K562 (cell line): ENCODE results near the gene IPPK. TPM values are rescaled to one million over a fixed set of nuclear protein-coding genes. Genes with fewer than 3 reads are reported as not detected.
A peak's percentile ranks its signal among the peaks of the same experiment; 100 is the strongest.

Experiments
- ETS2 ChIP-seq: IDR thresholded peaks from 2 replicates; pipeline ENCODE4 v1.6.1; 2016; ENCODE audit warnings: borderline replicate concordance, missing genetic modification characterization, mild to moderate bottlenecking, moderate library complexity, missing compliant biosample characterization; ENCODE audit not compliant: poor library complexity, severe bottlenecking
- FIP1L1 ChIP-seq: fragments of 200-400 bp; formaldehyde crosslinking; IDR thresholded peaks from 2 replicates; pipeline ENCODE4 v1.6.1; 2018; ENCODE audit warnings: mild to moderate bottlenecking, low read depth, low read length; ENCODE audit not compliant: poor library complexity, severe bottlenecking
- IFI16 ChIP-seq: fragments of 250-450 bp; sonication (Bioruptor Pico); IDR thresholded peaks from 2 replicates; pipeline ENCODE4 v2.1.2; 2022; ENCODE audit warnings: mild to moderate bottlenecking, inconsistent platforms
- MXI1 ChIP-seq: IDR thresholded peaks from 2 replicates; pipeline ENCODE4 v1.6.1; 2011; ENCODE audit warnings: low read depth, mild to moderate bottlenecking, improper control_type of control experiment, low read length
- NBN ChIP-seq: fragments of 450-650 bp; IDR thresholded peaks from 2 replicates; pipeline ENCODE4 v1.6.1; 2016; ENCODE audit warnings: low read depth, mild to moderate bottlenecking
- NCOA2 ChIP-seq, 2 experiments: fragments of 450-650 bp; IDR thresholded peaks; 2 replicates each; pipeline ENCODE4 v1.6.1; 2018; ENCODE audit warnings: mild to moderate bottlenecking in 2 of 2, moderate library complexity in 1 of 2; ENCODE audit not compliant: partially characterized antibody in 2 of 2
- NCOA6 ChIP-seq: fragments of 450-650 bp; IDR thresholded peaks from 2 replicates; pipeline ENCODE4 v1.6.1; 2017; ENCODE audit warnings: mild to moderate bottlenecking
- NELFE ChIP-seq: IDR thresholded peaks from 2 replicates; pipeline ENCODE4 v1.6.1; 2011; ENCODE audit warnings: mild to moderate bottlenecking; ENCODE audit not compliant: insufficient read depth, insufficient read length
- NFE2 ChIP-seq: IDR thresholded peaks from 2 replicates; pipeline ENCODE4 v1.6.1; 2014; ENCODE audit warnings: antibody characterized with exemption, low read depth
- NR2F6 ChIP-seq: fragments of 450-650 bp; formaldehyde crosslinking; IDR thresholded peaks from 2 replicates; pipeline ENCODE4 v1.4.0; 2020; ENCODE audit warnings: mild to moderate bottlenecking
- POLR2H ChIP-seq: IDR thresholded peaks from 2 replicates; pipeline ENCODE4 v1.6.1; 2016; ENCODE audit warnings: missing genetic modification characterization, low read depth, mild to moderate bottlenecking, control low read depth, missing compliant biosample characterization, moderate library complexity
- POLR3G ChIP-seq: IDR thresholded peaks from 2 replicates; pipeline ENCODE4 v1.6.1; 2011; ENCODE audit not compliant: insufficient read length, insufficient replicate concordance; ENCODE audit errors: extremely low read depth
- PTRF ChIP-seq: fragments of 450-650 bp; IDR thresholded peaks from 2 replicates; pipeline ENCODE4 v1.6.1; 2016; ENCODE audit warnings: mild to moderate bottlenecking, missing genetic modification characterization, missing compliant biosample characterization
- RAD21 ChIP-seq, 2 experiments: fragments of 250-450 bp in 1 of 2; fragments of 450-650 bp in 1 of 2; sonication (Bioruptor Pico) in 1 of 2; formaldehyde crosslinking in 1 of 2; IDR thresholded peaks in 1 of 2; conservative IDR thresholded peaks in 1 of 2; 2 replicates each; pipeline versions ENCODE4 v1.4.0 to v1.8.0; 2020 to 2022; ENCODE audit warnings: mild to moderate bottlenecking in 2 of 2, moderate library complexity in 1 of 2
- RBM15 ChIP-seq: fragments of 200-400 bp; formaldehyde crosslinking; IDR thresholded peaks from 2 replicates; pipeline ENCODE4 v1.6.1; 2018; ENCODE audit warnings: mild to moderate bottlenecking, low read length, moderate library complexity; ENCODE audit not compliant: insufficient read depth
- RNF2 ChIP-seq: sonication (generic); IDR thresholded peaks from 2 replicates; pipeline ENCODE4 v1.6.1; 2016
- SAFB ChIP-seq: fragments of 200-400 bp; formaldehyde crosslinking; IDR thresholded peaks from 2 replicates; pipeline ENCODE4 v1.6.1; 2017; ENCODE audit warnings: low read depth, low read length, borderline replicate concordance
- SMARCE1 ChIP-seq: fragments of 450-650 bp; IDR thresholded peaks from 2 replicates; pipeline ENCODE4 v1.7.1; 2016; ENCODE audit warnings: mild to moderate bottlenecking
- ZNF134 ChIP-seq: fragments of 250-450 bp; sonication (Bioruptor Pico); conservative IDR thresholded peaks from 2 replicates; pipeline ENCODE4 v1.4.0; 2020
- ZNF316 ChIP-seq: fragments of 450-650 bp; IDR thresholded peaks from 2 replicates; pipeline ENCODE4 v1.6.1; 2016
- ZNF764 ChIP-seq: fragments of 250-450 bp; sonication (Bioruptor Pico); IDR thresholded peaks from 2 replicates; pipeline ENCODE4 v1.4.0; 2020; ENCODE audit warnings: low read depth, mild to moderate bottlenecking, moderate library complexity
- ZNF77 ChIP-seq: fragments of 250-450 bp; sonication (Bioruptor Pico); IDR thresholded peaks from 2 replicates; pipeline ENCODE4 v1.5.0; 2020
- polyA plus RNA-seq, 8 experiments: library from polyadenylated mRNA; depleted of rRNA in 4 of 8; stranded (reverse) in 5 of 8; unstranded in 3 of 8; fragments of >200 nt; fragmentation: Nextera tagmentation in 2 of 8; fragmentation: Illumina TruSeq in 1 of 8; extraction: Ambion mirVana in 2 of 8; extraction: Trizol in 1 of 8; gene quantifications; 2 replicates each; pipeline versions ENCODE4 v1.2.1 to v1.2.3, GENCODE V29; 2011 to 2014; ENCODE audit warnings: inconsistent platforms in 1 of 8, missing spikeins in 1 of 8
- total RNA-seq, 7 experiments: library from RNA; depleted of rRNA in 6 of 7; stranded (reverse); fragments of >200 nt in 6 of 7; fragmentation: Illumina TruSeq in 2 of 7; extraction: Trizol in 2 of 7; gene quantifications; 2 replicates each; pipeline versions ENCODE4 v1.2.1 to v1.2.3, GENCODE V29; 2011 to 2021; ENCODE audit warnings: low replicate concordance in 1 of 7
- TF ChIP-seq, protein P1 (sequence below): fragments of 250-450 bp; sonication (Bioruptor Pico); IDR thresholded peaks from 2 replicates; pipeline ENCODE4 v1.5.0; 2022; ENCODE audit warnings: mild to moderate bottlenecking
- TF ChIP-seq, protein P2 (sequence below): fragments of 250-450 bp; sonication (Bioruptor Pico); IDR thresholded peaks from 2 replicates; pipeline ENCODE4 v1.8.0; 2021; ENCODE audit warnings: borderline replicate concordance, mild to moderate bottlenecking, moderate library complexity; ENCODE audit not compliant: poor library complexity, severe bottlenecking

Gene IPPK
- total and polyA plus RNA-seq, 9 of the 15 experiments (the other 6 are each of a cell fraction or from before 2014, with no cell fraction given), result 3.1 to 22.2 (median 11.2) TPM

DNA sequence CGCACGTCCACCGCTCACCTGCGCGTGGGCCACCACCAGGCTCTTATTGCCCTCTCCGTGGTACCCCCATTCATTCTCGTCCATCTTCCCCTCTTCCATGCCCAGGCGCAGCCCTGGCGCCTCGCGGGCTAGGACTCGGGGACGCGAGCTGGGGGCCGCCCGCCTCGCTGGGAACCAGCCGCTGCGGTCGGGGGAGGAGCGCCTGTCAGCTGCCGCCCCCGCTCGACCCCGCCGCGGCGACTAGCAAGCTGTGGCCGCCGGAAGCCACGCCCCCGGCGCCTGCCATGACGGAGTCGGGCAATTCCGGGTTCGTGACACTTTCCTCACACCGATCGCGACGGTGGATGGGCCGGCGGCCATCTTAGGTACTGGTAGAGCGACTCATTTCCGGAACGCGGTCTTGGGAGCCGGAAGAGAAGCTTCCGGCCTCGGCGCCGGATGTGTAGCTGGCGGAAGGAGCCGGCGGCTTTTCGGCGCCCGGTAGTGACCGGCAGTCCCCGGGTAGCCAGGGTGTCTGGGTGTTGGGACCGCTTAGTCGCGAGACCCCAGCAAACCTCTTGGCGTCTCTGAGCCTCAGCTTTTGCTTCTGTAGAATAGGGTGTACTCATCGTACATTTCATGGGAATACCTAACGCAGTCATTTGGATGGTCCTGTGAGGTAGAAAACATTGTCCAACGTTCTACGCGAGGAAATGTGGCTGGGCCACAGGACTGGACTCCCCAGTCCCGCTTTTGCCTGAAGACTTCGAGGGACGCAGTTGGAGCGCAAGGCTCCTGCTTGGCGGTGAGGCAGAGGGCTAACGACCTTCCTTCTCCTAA lies at the start of gene IPPK (continued):
- TF ChIP-seq, protein P1, sequence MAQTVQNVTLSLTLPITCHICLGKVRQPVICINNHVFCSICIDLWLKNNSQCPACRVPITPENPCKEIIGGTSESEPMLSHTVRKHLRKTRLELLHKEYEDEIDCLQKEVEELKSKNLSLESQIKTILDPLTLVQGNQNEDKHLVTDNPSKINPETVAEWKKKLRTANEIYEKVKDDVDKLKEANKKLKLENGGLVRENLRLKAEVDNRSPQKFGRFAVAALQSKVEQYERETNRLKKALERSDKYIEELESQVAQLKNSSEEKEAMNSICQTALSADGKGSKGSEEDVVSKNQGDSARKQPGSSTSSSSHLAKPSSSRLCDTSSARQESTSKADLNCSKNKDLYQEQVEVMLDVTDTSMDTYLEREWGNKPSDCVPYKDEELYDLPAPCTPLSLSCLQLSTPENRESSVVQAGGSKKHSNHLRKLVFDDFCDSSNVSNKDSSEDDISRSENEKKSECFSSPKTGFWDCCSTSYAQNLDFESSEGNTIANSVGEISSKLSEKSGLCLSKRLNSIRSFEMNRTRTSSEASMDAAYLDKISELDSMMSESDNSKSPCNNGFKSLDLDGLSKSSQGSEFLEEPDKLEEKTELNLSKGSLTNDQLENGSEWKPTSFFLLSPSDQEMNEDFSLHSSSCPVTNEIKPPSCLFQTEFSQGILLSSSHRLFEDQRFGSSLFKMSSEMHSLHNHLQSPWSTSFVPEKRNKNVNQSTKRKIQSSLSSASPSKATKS (CRISPR knock-in tag), result no peak
- TF ChIP-seq NFE2 (no peak), SMARCE1 (0 out of 2 replicates have a peak, but pooled peaks have one; percentile 20), RBM15 (no peak), POLR3G (no peak), ZNF77 (CRISPR knock-in tag) (no peak), IFI16 (CRISPR knock-in tag) (no peak), NELFE (no peak), RNF2 (no peak), NCOA2 (IDR thresholded peaks at IDR 0.05; ENCODE audit: partially characterized antibody in 2 of 2) (no peak), SAFB (0 out of 2 replicates have a peak, but pooled peaks have one; percentile 21), NR2F6 (CRISPR knock-in tag) (no peak), ZNF134 (CRISPR knock-in tag) (no peak), NCOA6 (no peak), ZNF764 (CRISPR knock-in tag) (no peak), NBN (peak; percentile 43; the same call in 1 of the 2 replicates), MXI1 (no peak), PTRF (no peak), FIP1L1 (no peak), ZNF316 (no peak), POLR2H (no peak; the same call in 1 of the 2 replicates), ETS2 (tag) (no peak), RAD21 (CRISPR knock-in tag; conservative IDR thresholded peaks at IDR 0.05 in 1 of 2, IDR thresholded peaks at IDR 0.05 in 1 of 2) (no peak)
- TF ChIP-seq, protein P2, sequence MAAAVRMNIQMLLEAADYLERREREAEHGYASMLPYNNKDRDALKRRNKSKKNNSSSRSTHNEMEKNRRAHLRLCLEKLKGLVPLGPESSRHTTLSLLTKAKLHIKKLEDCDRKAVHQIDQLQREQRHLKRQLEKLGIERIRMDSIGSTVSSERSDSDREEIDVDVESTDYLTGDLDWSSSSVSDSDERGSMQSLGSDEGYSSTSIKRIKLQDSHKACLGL (CRISPR knock-in tag), result no peak
